Panc1 (cell line): ENCODE results near the gene AFF3. TPM values are rescaled to one million over a fixed set of nuclear protein-coding genes. Genes with fewer than 3 reads are reported as not detected.

Experiments
- ATAC-seq: fragments of 200-7000 bp; cut with Tn5 transposase; 2 replicates; pipeline ENCODE4 v1.9.1; 2020; ENCODE audit warnings: mild to moderate bottlenecking, moderate library complexity
- BruUV-seq: library from RNA; stranded (reverse); fragments of 400-500 nt; replicated peaks from 2 replicates; lab custom pipeline; 2021; lab: Mats Ljungman, UMichigan
- CTCF ChIA-PET: fragments of 300-600 bp; sonication (Branson Sonifier 250); formaldehyde crosslinking; loops from one replicate; lab custom pipeline; 2022; ENCODE audit warnings: antibody characterized with exemption; lab: Charles Lee
- POLR2A ChIA-PET: fragments of 300-600 bp; sonication (Branson Sonifier 250); formaldehyde crosslinking; loops from one replicate; lab custom pipeline; 2022; ENCODE audit warnings: antibody characterized with exemption; lab: Charles Lee
- DNase-seq: peaks from one replicate; pipeline ENCODE4 v3.0.0-alpha.2; 2010; ENCODE audit warnings: low read depth, low spot score
- H3K27ac ChIP-seq: 2 replicates; pipeline ENCODE4 v1.5.1; 2011; ENCODE audit warnings: mild to moderate bottlenecking, low read length, inconsistent platforms
- H3K27me3 ChIP-seq: fragments of 200-500 bp; sonication (Bioruptor generic); 2 replicates; pipeline ENCODE4 v1.6.0; 2014; ENCODE audit warnings: low read length, inconsistent platforms; ENCODE audit not compliant: control insufficient read depth, insufficient read depth
- H3K36me3 ChIP-seq: fragments of 200-500 bp; sonication (Bioruptor generic); 2 replicates; pipeline ENCODE4 v1.5.1; 2014; ENCODE audit warnings: inconsistent platforms, mild to moderate bottlenecking, low read length, moderate library complexity; ENCODE audit not compliant: control insufficient read depth, insufficient read depth
- H3K4me1 ChIP-seq: 2 replicates; pipeline ENCODE4 v1.5.1; 2011; ENCODE audit warnings: inconsistent platforms, mild to moderate bottlenecking, low read length, moderate library complexity; ENCODE audit not compliant: control insufficient read depth, insufficient read depth
- H3K4me3 ChIP-seq, 2 experiments: 2 replicates each; pipeline ENCODE4 v1.5.1; 2011 to 2012; ENCODE audit warnings: low read depth in 2 of 2, low read length in 2 of 2, mild to moderate bottlenecking in 2 of 2, inconsistent platforms in 1 of 2, moderate library complexity in 1 of 2
- H3K9me3 ChIP-seq: fragments of 200-500 bp; sonication (Bioruptor generic); 2 replicates; pipeline ENCODE4 v1.5.1; 2014; ENCODE audit warnings: low read depth, mild to moderate bottlenecking, inconsistent platforms, low read length, moderate library complexity; ENCODE audit not compliant: control insufficient read depth, insufficient read depth
- POLR2AphosphoS5 ChIP-seq: IDR thresholded peaks from 2 replicates; pipeline ENCODE4 v1.6.1; 2012; ENCODE audit warnings: mild to moderate bottlenecking, low read depth, low read length, moderate library complexity
- SIN3A ChIP-seq: IDR thresholded peaks from 2 replicates; pipeline ENCODE4 v1.6.1; 2012; ENCODE audit warnings: low read depth, mild to moderate bottlenecking, low read length, moderate library complexity, borderline replicate concordance; ENCODE audit not compliant: insufficient read depth
- TCF7L2 ChIP-seq: IDR thresholded peaks from 2 replicates; pipeline ENCODE4 v1.6.1; 2011; ENCODE audit warnings: mild to moderate bottlenecking, low read depth, low read length, inconsistent platforms
- in situ Hi-C: cut with HindIII; loops from 2 replicates; pipeline ENCODE4 v1.10.0; 2016; ENCODE audit warnings: low sequenced_read_pairs, low pct_unique_long_range_greater_than_20kb
- intact Hi-C: fragments of 100-400 bp; cut with micrococcal nuclease; formaldehyde crosslinking; loops from one replicate; pipeline ENCODE4 v1.10.0; 2022; ENCODE audit not compliant: unreplicated experiment
- total RNA-seq: library from RNA; stranded (reverse); gene quantifications from one replicate; pipeline ENCODE4 v1.2.1, GENCODE V29; 2021; ENCODE audit not compliant: unreplicated experiment
- TF ChIP-seq, protein P1 (sequence below), 2 experiments: IDR thresholded peaks; 2 replicates each; pipeline ENCODE4 v1.6.1; 2011 to 2012; ENCODE audit warnings: low read depth in 2 of 2, control low read depth in 1 of 2, low read length in 1 of 2, mild to moderate bottlenecking in 1 of 2, moderate library complexity in 1 of 2; ENCODE audit not compliant: insufficient read depth in 1 of 2
- TF ChIP-seq, protein P2 (sequence below): fragments of 450-650 bp; IDR thresholded peaks from 2 replicates; pipeline ENCODE4 v1.5.1; 2017; ENCODE audit warnings: mild to moderate bottlenecking

The AFF3 gene
- total RNA-seq, 1 experiment from 2014 or later = 2.2 TPM

DNA sequence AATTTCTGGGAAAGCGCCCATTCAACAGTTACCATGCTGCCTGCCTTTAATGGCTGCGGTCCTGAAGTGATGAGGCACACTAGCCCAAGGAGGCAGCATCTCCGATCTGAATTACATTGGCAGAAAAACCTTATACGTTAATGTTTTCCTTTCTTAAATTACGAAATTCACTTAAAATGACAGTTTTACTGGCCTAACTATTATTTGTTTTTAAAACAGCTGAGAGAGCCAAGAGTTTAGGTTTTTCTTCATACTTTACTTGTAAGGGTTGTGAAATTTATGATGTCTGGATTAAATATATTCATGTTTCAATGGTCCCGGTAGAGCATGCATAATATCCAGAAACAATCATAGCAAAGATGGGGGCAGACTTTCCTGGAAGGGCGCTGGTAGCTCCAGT lies 537.4 kb downstream of the AFF3 start:
- in situ Hi-C loops = no loop called here
- H3K4me3 ChIP-seq = no peak overlapping the region
- TF ChIP-seq, protein P1, sequence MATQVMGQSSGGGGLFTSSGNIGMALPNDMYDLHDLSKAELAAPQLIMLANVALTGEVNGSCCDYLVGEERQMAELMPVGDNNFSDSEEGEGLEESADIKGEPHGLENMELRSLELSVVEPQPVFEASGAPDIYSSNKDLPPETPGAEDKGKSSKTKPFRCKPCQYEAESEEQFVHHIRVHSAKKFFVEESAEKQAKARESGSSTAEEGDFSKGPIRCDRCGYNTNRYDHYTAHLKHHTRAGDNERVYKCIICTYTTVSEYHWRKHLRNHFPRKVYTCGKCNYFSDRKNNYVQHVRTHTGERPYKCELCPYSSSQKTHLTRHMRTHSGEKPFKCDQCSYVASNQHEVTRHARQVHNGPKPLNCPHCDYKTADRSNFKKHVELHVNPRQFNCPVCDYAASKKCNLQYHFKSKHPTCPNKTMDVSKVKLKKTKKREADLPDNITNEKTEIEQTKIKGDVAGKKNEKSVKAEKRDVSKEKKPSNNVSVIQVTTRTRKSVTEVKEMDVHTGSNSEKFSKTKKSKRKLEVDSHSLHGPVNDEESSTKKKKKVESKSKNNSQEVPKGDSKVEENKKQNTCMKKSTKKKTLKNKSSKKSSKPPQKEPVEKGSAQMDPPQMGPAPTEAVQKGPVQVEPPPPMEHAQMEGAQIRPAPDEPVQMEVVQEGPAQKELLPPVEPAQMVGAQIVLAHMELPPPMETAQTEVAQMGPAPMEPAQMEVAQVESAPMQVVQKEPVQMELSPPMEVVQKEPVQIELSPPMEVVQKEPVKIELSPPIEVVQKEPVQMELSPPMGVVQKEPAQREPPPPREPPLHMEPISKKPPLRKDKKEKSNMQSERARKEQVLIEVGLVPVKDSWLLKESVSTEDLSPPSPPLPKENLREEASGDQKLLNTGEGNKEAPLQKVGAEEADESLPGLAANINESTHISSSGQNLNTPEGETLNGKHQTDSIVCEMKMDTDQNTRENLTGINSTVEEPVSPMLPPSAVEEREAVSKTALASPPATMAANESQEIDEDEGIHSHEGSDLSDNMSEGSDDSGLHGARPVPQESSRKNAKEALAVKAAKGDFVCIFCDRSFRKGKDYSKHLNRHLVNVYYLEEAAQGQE (IDR thresholded peaks at IDR 0.05; ENCODE audit: insufficient read depth in 1 of 2, low read depth in 2 of 2, low read length in 1 of 2) = no peak
- TF ChIP-seq, protein P2, sequence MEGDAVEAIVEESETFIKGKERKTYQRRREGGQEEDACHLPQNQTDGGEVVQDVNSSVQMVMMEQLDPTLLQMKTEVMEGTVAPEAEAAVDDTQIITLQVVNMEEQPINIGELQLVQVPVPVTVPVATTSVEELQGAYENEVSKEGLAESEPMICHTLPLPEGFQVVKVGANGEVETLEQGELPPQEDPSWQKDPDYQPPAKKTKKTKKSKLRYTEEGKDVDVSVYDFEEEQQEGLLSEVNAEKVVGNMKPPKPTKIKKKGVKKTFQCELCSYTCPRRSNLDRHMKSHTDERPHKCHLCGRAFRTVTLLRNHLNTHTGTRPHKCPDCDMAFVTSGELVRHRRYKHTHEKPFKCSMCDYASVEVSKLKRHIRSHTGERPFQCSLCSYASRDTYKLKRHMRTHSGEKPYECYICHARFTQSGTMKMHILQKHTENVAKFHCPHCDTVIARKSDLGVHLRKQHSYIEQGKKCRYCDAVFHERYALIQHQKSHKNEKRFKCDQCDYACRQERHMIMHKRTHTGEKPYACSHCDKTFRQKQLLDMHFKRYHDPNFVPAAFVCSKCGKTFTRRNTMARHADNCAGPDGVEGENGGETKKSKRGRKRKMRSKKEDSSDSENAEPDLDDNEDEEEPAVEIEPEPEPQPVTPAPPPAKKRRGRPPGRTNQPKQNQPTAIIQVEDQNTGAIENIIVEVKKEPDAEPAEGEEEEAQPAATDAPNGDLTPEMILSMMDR = no peak
- no peak for TF ChIP-seq POLR2AphosphoS5
- TF ChIP-seq TCF7L2 = no peak
- no peak for TF ChIP-seq SIN3A
- H3K27ac ChIP-seq = no peak overlapping the region
- no peaks in the 10 kb centered on the region for H3K4me1 ChIP-seq
- intact Hi-C loops = no loop called here
- DNase-seq (no peak), ATAC-seq (no peak)
- CTCF ChIA-PET = no interaction called here
- POLR2A ChIA-PET = no interaction called here
- BruUV-seq = no TSS peak
- H3K9me3 ChIP-seq = no peaks in the 10 kb centered on the region
- H3K27me3 ChIP-seq = peaks cover 7% of the 10 kb centered on the region
- H3K36me3 ChIP-seq = no peaks in the 10 kb centered on the region

DNA sequence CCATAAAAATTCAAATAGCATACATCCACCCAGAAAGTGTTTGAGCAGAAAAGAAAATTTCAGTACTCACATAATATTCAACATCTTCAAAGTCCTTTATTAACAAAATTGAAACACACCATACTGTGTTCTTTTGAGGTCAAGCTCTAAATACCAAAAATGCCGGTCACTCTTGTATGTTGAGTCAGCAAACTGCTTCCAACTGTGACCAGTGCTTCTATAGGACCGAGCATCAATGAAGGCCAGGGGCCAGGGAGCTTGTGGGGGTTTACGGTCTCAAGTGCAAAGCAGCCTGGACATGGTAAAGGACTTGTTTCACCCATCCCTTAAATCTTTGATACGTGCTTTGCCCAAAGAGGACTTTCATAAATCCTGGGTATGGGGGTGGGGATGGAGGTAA lies 539.9 kb downstream of the AFF3 start:
- BruUV-seq = no TSS peak
- POLR2A ChIA-PET = no interaction called here

More for the DNA sequence above, 539.9 kb downstream of the AFF3 start:
- no peaks in the 10 kb centered on the region for H3K4me1 ChIP-seq
- in situ Hi-C loops (no loop called here), intact Hi-C loops (no loop called here)
- no peak for ATAC-seq
- no peaks in the 10 kb centered on the region for H3K9me3 ChIP-seq
- TF ChIP-seq SIN3A = no peak
- TF ChIP-seq TCF7L2 = no peak
- no peak for TF ChIP-seq POLR2AphosphoS5
- TF ChIP-seq, protein P2 = no peak
- TF ChIP-seq, protein P1 (IDR thresholded peaks at IDR 0.05; ENCODE audit: insufficient read depth in 1 of 2, low read depth in 2 of 2, low read length in 1 of 2) = no peak
- CTCF ChIA-PET = no interaction called here
- no peak overlapping the region for H3K4me3 ChIP-seq
- peaks cover 7% of the 10 kb centered on the region for H3K27me3 ChIP-seq
- H3K36me3 ChIP-seq = no peaks in the 10 kb centered on the region
- DNase-seq = no peak
- no peak overlapping the region for H3K27ac ChIP-seq
